OCI-LY3 (cell line): ENCODE data around the gene CTNNBIP1.

Experiments used
- CTCF ChIP-seq: fragments of 200-600, 300-600 bp; sonication (generic); IDR thresholded peaks from 2 replicates; pipeline ENCODE4 v1.5.1; 2014; ENCODE audit warnings: antibody characterized with exemption, low read length, low read depth
- EZH2phosphoT487 ChIP-seq: fragments of 200-600 bp; shearing (Covaris generic); IDR thresholded peaks from 2 replicates; pipeline ENCODE4 v1.6.1; 2018; ENCODE audit warnings: antibody characterized with exemption, mixed run types, low read depth

DNA sequence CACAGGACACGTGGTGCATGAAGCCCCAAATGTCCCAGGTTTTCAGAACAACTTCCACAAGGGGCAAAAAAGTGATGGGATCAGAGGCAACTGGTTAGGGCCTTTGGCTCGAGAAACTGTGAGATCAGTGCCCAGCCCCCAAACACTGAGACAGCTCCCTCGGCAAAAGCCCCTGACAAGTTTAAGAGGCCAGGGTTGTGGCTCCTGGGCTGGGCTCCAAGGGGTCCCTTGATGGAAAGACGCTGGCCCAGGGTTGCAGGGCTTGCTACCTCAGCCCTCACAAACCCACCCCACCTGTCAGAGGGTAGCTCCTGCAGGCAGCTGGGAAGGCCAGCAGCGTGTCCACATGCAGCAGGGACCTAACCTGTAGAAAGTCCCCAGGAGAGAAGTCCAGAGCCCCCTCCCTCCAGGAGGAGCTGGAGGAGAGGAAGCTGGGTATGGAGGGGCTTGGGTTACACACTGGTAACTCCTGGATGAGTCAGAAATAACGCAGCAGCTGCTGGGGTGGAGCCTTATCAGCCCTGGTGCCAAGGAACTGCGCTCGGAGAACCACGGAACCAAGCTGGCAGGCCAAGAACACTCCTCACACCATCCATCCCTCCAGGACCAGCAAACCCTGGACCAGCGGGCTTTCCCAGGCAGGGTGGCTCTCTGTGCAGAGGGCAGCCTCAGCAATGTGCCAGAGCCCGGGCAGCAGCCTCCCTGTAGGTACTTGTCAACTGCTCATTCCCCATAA, 37.5 kb downstream of the CTNNBIP1 start:
- no peak for TF ChIP-seq CTCF
- no peak for TF ChIP-seq EZH2phosphoT487
